ENCODE measurements around the gene RFX4.
A peak's percentile ranks its signal among the peaks of the same experiment; 100 is the strongest.
"Not testable (repeated sequence)": the region's sequence is repeated elsewhere in the genome, so short reads cannot be mapped to it uniquely, and the experiment has no call there.

Gene RFX4

GRCh38 chr12:106594447-106594846 is 11.6 kb downstream of the RFX4 start:
- DNase-seq, result no peak

GRCh38 chr12:106595268-106595667 is 12.5 kb downstream of the RFX4 start:
- no peak for DNase-seq

GRCh38 chr12:106598003-106598402 is 15.2 kb downstream of the RFX4 start:
- DNase-seq, result no peak

- DNase-seq, result no peak
These were observed 16.5 kb downstream of the RFX4 start for GRCh38 chr12:106599302-106599701.

- no peak for DNase-seq
These were observed 17.7 kb downstream of the RFX4 start for GRCh38 chr12:106600503-106600902.

- no peak for DNase-seq
These were observed 18.2 kb downstream of the RFX4 start for GRCh38 chr12:106601031-106601430.

GRCh38 chr12:106601496-106601895 is 18.7 kb downstream of the RFX4 start:
- DNase-seq, result no peak

GRCh38 chr12:106602076-106602475 is 19.3 kb downstream of the RFX4 start:
- DNase-seq, result no peak

- DNase-seq, result no peak
These were observed 22.4 kb downstream of the RFX4 start for GRCh38 chr12:106605254-106605653.

- not testable (repeated sequence) for DNase-seq
These were observed 37.8 kb downstream of the RFX4 start for GRCh38 chr12:106620588-106620987.

GRCh38 chr12:106625976-106626375 is 43.2 kb downstream of the RFX4 start:
- no peak for DNase-seq

- DNase-seq, result peak; percentile 33
These were observed 47.2 kb downstream of the RFX4 start for GRCh38 chr12:106629797-106630659.

- DNase-seq, result no peak
These were observed 48.3 kb downstream of the RFX4 start for GRCh38 chr12:106631150-106631549.

GRCh38 chr12:106631797-106632196 is 49.0 kb downstream of the RFX4 start:
- DNase-seq, result no peak

GRCh38 chr12:106632797-106633450 is 50.1 kb downstream of the RFX4 start:
- peak; percentile 3 for DNase-seq

GRCh38 chr12:106633451-106633823 is 50.6 kb downstream of the RFX4 start:
- peak; percentile 8 for DNase-seq

- no peak for DNase-seq
These were observed 51.4 kb downstream of the RFX4 start for GRCh38 chr12:106634206-106634605.

GRCh38 chr12:106643000-106643399 is 60.2 kb downstream of the RFX4 start:
- DNase-seq, result no peak

- no peak for DNase-seq
These were observed 61.7 kb downstream of the RFX4 start for GRCh38 chr12:106644335-106645073.

GRCh38 chr12:106645074-106645421 is 62.2 kb downstream of the RFX4 start:
- DNase-seq, result no peak

GRCh38 chr12:106645465-106646330 is 62.9 kb downstream of the RFX4 start:
- DNase-seq, result no peak

- DNase-seq, result no peak
These were observed 63.7 kb downstream of the RFX4 start for GRCh38 chr12:106646472-106646871.

Measured in fibroblast of skin of right quadriceps (primary cell).